Fibroblast of lung (primary cell): ENCODE results near the gene AGBL3. TPM values are rescaled to one million over a fixed set of nuclear protein-coding genes. Genes with fewer than 3 reads are reported as not detected.

Source experiments
- DNase-seq, 2 donors: peaks; one replicate each; pipeline versions ENCODE4 v3.0.0 to v3.0.0-alpha.2; 2010; ENCODE audit warnings: low read depth in 2 of 2
- H2AFZ ChIP-seq: 2 replicates; pipeline ENCODE4 v1.5.1; 2012; ENCODE audit warnings: low read length, control low read depth, inconsistent platforms
- H3K27ac ChIP-seq: 2 replicates; pipeline ENCODE4 v1.5.1; 2011; ENCODE audit warnings: low read length, control low read depth; ENCODE audit not compliant: insufficient read depth
- H3K27me3 ChIP-seq: 2 replicates; pipeline ENCODE4 v1.5.1; 2011; ENCODE audit warnings: mild to moderate bottlenecking, low read length; ENCODE audit not compliant: control insufficient read depth, insufficient read depth
- H3K36me3 ChIP-seq: 2 replicates; pipeline ENCODE4 v1.5.1; 2011; ENCODE audit warnings: low read length; ENCODE audit not compliant: control insufficient read depth, insufficient read depth
- H3K4me1 ChIP-seq: 2 replicates; pipeline ENCODE4 v1.5.1; 2011; ENCODE audit warnings: low read length; ENCODE audit not compliant: control insufficient read depth, insufficient read depth; ENCODE audit errors: extremely low read depth
- H3K4me2 ChIP-seq: 2 replicates; pipeline ENCODE4 v1.5.1; 2011; ENCODE audit warnings: low read length, control low read depth; ENCODE audit not compliant: insufficient read depth; ENCODE audit errors: extremely low read depth
- H3K4me3 ChIP-seq, 4 experiments: fragments of 200-600 bp in 1 of 4; sonication (generic) in 1 of 4; replicated peaks in 1 of 4; 2 replicates each; pipeline ENCODE4 v1.5.1; 2011 to 2016; ENCODE audit warnings: low read length in 4 of 4, low read depth in 3 of 4, mild to moderate bottlenecking in 3 of 4, control low read depth in 2 of 4, inconsistent platforms in 1 of 4, mixed read lengths in 1 of 4; ENCODE audit not compliant: insufficient read depth in 1 of 4; ENCODE audit errors: control extremely low read depth in 1 of 4
- H3K79me2 ChIP-seq: 2 replicates; pipeline ENCODE4 v1.5.1; 2012; ENCODE audit warnings: mild to moderate bottlenecking, low read length, inconsistent platforms; ENCODE audit not compliant: control insufficient read depth, insufficient read depth
- H3K9ac ChIP-seq: 2 replicates; pipeline ENCODE4 v1.5.1; 2011; ENCODE audit warnings: mild to moderate bottlenecking, low read length, control low read depth; ENCODE audit not compliant: insufficient read depth
- H3K9me3 ChIP-seq: 2 replicates; pipeline ENCODE4 v1.5.1; 2012; ENCODE audit warnings: low read depth, low read length; ENCODE audit not compliant: control insufficient read depth, insufficient read depth
- H4K20me1 ChIP-seq: 2 replicates; pipeline ENCODE4 v1.5.1; 2011; ENCODE audit warnings: low read length; ENCODE audit not compliant: control insufficient read depth, insufficient read depth; ENCODE audit errors: extremely low read depth
- CTCF ChIP-seq, 2 donors: IDR thresholded peaks in 1 of 2; conservative IDR thresholded peaks in 1 of 2; 1 replicate in 1 of 2; 2 replicates in 1 of 2; pipeline ENCODE4 v1.5.1; 2011 to 2012; ENCODE audit warnings: low read length in 2 of 2, control low read depth in 1 of 2, inconsistent platforms in 1 of 2, low read depth in 1 of 2, mild to moderate bottlenecking in 1 of 2
- EZH2 ChIP-seq: IDR thresholded peaks from 2 replicates; pipeline ENCODE4 v1.5.1; 2012; ENCODE audit warnings: low read length, control low read depth, mild to moderate bottlenecking; ENCODE audit errors: missing control alignments
- polyA plus RNA-seq, 2 donors: library from polyadenylated mRNA; depleted of rRNA in 1 of 2; stranded (reverse) in 1 of 2; unstranded in 1 of 2; fragments of >200 nt; gene quantifications; 2 replicates each; pipeline ENCODE4 v1.2.1, GENCODE V29; 2011 to 2012; ENCODE audit warnings: missing spikeins in 1 of 2
- total RNA-seq: library from RNA; depleted of rRNA; stranded (reverse); fragments of >200 nt; gene quantifications from 2 replicates; pipeline ENCODE4 v1.2.1, GENCODE V29; 2014

The AGBL3 gene
- total and polyA plus RNA-seq, 2 donors (not counting 1 experiment from before 2014, with no cell fraction given): 0.56 to 1.3 TPM

GRCh38 chr7:134959810-134960209 lies 26.5 kb upstream of the AGBL3 start:
- H4K20me1 ChIP-seq: no peaks in the 10 kb centered on the region
- H3K36me3 ChIP-seq: peaks cover 13% of the 10 kb centered on the region
- no peaks in the 10 kb centered on the region for H3K79me2 ChIP-seq
- no peak for DNase-seq
- H3K9me3 ChIP-seq: no peaks in the 10 kb centered on the region
- no peak overlapping the region for H2AFZ ChIP-seq
- no peak overlapping the region for H3K27ac ChIP-seq
- TF ChIP-seq CTCF (conservative IDR thresholded peaks at IDR 0.05 in 1 of 2, IDR thresholded peaks at IDR 0.05 in 1 of 2; ENCODE audit: low read depth in 1 of 2, low read length in 2 of 2) (no peak), EZH2 (no peak)
- H3K4me3 ChIP-seq: no peak overlapping the region
- no peaks in the 10 kb centered on the region for H3K27me3 ChIP-seq
- no peaks in the 10 kb centered on the region for H3K4me1 ChIP-seq
- H3K4me2 ChIP-seq: no peak overlapping the region
- H3K9ac ChIP-seq: no peak overlapping the region

- Histone ChIP-seq H3K79me2 (no peaks in the 10 kb centered on the region), H3K36me3 (peaks cover 23% of the 10 kb centered on the region), H3K4me3 (no peak overlapping the region), H3K4me1 (no peaks in the 10 kb centered on the region), H3K9me3 (no peaks in the 10 kb centered on the region), H3K27me3 (no peaks in the 10 kb centered on the region), H3K9ac (no peak overlapping the region), H3K27ac (no peak overlapping the region), H3K4me2 (no peak overlapping the region), H2AFZ (no peak overlapping the region), H4K20me1 (no peaks in the 10 kb centered on the region)
- DNase-seq: no peak
- TF ChIP-seq CTCF (conservative IDR thresholded peaks at IDR 0.05 in 1 of 2, IDR thresholded peaks at IDR 0.05 in 1 of 2; ENCODE audit: low read depth in 1 of 2, low read length in 2 of 2) (no peak), EZH2 (no peak)
These were observed 24.0 kb upstream of the AGBL3 start for GRCh38 chr7:134962270-134962780.

DNA sequence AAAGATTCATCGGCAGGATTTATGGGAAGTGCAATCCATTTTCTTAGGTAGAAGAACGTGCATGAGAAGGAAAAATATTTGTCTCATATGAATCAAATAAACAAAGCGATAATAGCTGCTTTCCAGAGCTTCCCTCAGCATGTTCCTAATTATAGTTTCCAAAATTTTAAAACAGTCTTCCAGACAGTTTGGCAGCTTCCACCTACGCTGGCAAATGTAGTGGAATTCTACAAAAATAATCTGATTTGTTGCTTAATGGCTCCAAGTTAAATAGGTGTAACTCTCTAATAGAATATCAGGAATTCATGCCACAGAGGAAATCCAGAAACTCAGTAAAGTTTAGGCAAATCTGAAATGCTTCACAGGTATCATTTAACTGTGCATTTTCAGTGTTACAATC lies 23.3 kb upstream of the AGBL3 start:
- Histone ChIP-seq H3K4me1 (no peaks in the 10 kb centered on the region), H3K27ac (no peak overlapping the region), H4K20me1 (no peaks in the 10 kb centered on the region), H3K36me3 (peaks cover 23% of the 10 kb centered on the region), H2AFZ (no peak overlapping the region), H3K4me3 (no peak overlapping the region), H3K9me3 (no peaks in the 10 kb centered on the region), H3K4me2 (no peak overlapping the region), H3K79me2 (no peaks in the 10 kb centered on the region), H3K27me3 (no peaks in the 10 kb centered on the region), H3K9ac (no peak overlapping the region)
- no peak for TF ChIP-seq CTCF (conservative IDR thresholded peaks at IDR 0.05 in 1 of 2, IDR thresholded peaks at IDR 0.05 in 1 of 2; ENCODE audit: low read depth in 1 of 2, low read length in 2 of 2)
- TF ChIP-seq EZH2: no peak
- no peak for DNase-seq
